HepG2 (cell line): Measurements from ENCODE around the gene MYD88. TPM values are rescaled to one million over a fixed set of nuclear protein-coding genes. Genes with fewer than 3 reads are reported as not detected.

ENCODE experiments used
- ARNT2 ChIP-seq: sonication (generic); formaldehyde crosslinking; IDR thresholded peaks from 2 replicates; pipeline ENCODE4 v1.8.0; 2022; ENCODE audit warnings: mild to moderate bottlenecking, low read depth, missing genetic modification reagents, moderate library complexity
- CBFB ChIP-seq: sonication (generic); formaldehyde crosslinking; IDR thresholded peaks from 2 replicates; pipeline ENCODE4 v1.4.0; 2020; ENCODE audit warnings: missing genetic modification reagents
- CCDC6 ChIP-seq: sonication (generic); formaldehyde crosslinking; IDR thresholded peaks from 2 replicates; pipeline ENCODE4 v1.8.1; 2022; ENCODE audit warnings: mild to moderate bottlenecking, missing genetic modification reagents, moderate library complexity
- DDIT3 ChIP-seq: sonication (generic); formaldehyde crosslinking; IDR thresholded peaks from 2 replicates; pipeline ENCODE4 v1.4.0; 2020; ENCODE audit warnings: mild to moderate bottlenecking, missing genetic modification reagents
- EED ChIP-seq: sonication (generic); formaldehyde crosslinking; IDR thresholded peaks from 2 replicates; pipeline ENCODE4 v1.5.0; 2020; ENCODE audit warnings: mild to moderate bottlenecking, missing genetic modification reagents
- ELF1 ChIP-seq: sonication (generic); formaldehyde crosslinking; IDR thresholded peaks from 2 replicates; pipeline ENCODE4 v1.4.0; 2020; ENCODE audit warnings: missing genetic modification reagents
- ELF3 ChIP-seq: IDR thresholded peaks from 2 replicates; pipeline ENCODE4 v1.6.1; 2016; ENCODE audit warnings: missing genetic modification reagents, missing compliant biosample characterization
- IKZF5 ChIP-seq: IDR thresholded peaks from 2 replicates; pipeline ENCODE4 v1.6.1; 2018; ENCODE audit warnings: missing genetic modification reagents, mild to moderate bottlenecking, missing compliant biosample characterization
- KLF15 ChIP-seq: sonication (generic); formaldehyde crosslinking; IDR thresholded peaks from 2 replicates; pipeline ENCODE4 v1.8.1; 2023; ENCODE audit warnings: borderline replicate concordance, mild to moderate bottlenecking, inconsistent platforms, missing genetic modification reagents, mixed read lengths
- KLF16 ChIP-seq, 2 experiments: sonication (generic) in 1 of 2; formaldehyde crosslinking in 1 of 2; IDR thresholded peaks; 2 replicates each; pipeline versions ENCODE4 v1.6.1 to v1.8.0; 2016 to 2023; ENCODE audit warnings: missing genetic modification reagents in 2 of 2, missing compliant biosample characterization in 1 of 2
- PRDM15 ChIP-seq: sonication (generic); formaldehyde crosslinking; IDR thresholded peaks from 2 replicates; pipeline ENCODE4 v1.4.0; 2020; ENCODE audit warnings: missing genetic modification reagents
- SSRP1 ChIP-seq: IDR thresholded peaks from 2 replicates; pipeline ENCODE4 v1.6.1; 2016; ENCODE audit warnings: control low read depth
- TERF1 ChIP-seq: sonication (generic); formaldehyde crosslinking; IDR thresholded peaks from 2 replicates; pipeline ENCODE4 v1.8.0; 2022; ENCODE audit warnings: mild to moderate bottlenecking, missing genetic modification reagents, moderate library complexity
- ZBTB26 ChIP-seq: IDR thresholded peaks from 2 replicates; pipeline ENCODE4 v1.6.1; 2016; ENCODE audit warnings: missing compliant biosample characterization, missing genetic modification reagents, borderline replicate concordance
- ZBTB49 ChIP-seq: sonication (generic); formaldehyde crosslinking; IDR thresholded peaks from 2 replicates; pipeline ENCODE4 v1.4.0; 2020; ENCODE audit warnings: missing genetic modification reagents, borderline replicate concordance
- ZFP62 ChIP-seq: sonication (generic); formaldehyde crosslinking; IDR thresholded peaks from 2 replicates; pipeline ENCODE4 v1.4.0; 2020; ENCODE audit warnings: missing genetic modification reagents
- ZNF136 ChIP-seq: sonication (generic); formaldehyde crosslinking; IDR thresholded peaks from 2 replicates; pipeline ENCODE4 v1.8.1; 2022; ENCODE audit warnings: low read depth, mild to moderate bottlenecking, moderate library complexity, missing genetic modification reagents
- ZNF557 ChIP-seq: sonication (generic); formaldehyde crosslinking; IDR thresholded peaks from 2 replicates; pipeline ENCODE4 v1.4.0; 2020; ENCODE audit warnings: missing genetic modification reagents
- ZNF709 ChIP-seq: sonication (generic); formaldehyde crosslinking; IDR thresholded peaks from 2 replicates; pipeline ENCODE4 v1.5.0; 2020; ENCODE audit warnings: mild to moderate bottlenecking, missing genetic modification reagents
- polyA plus RNA-seq, 8 experiments: library from polyadenylated mRNA; depleted of rRNA in 3 of 8; stranded (reverse) in 7 of 8; unstranded in 1 of 8; fragments of >200 nt; fragmentation: Illumina TruSeq in 4 of 8; extraction: Trizol in 4 of 8; gene quantifications; 2 replicates each; pipeline versions ENCODE4 v1.2.1 to v1.2.3, GENCODE V29; 2011 to 2016; ENCODE audit warnings: low read depth in 4 of 8, missing spikeins in 1 of 8, mixed read lengths in 1 of 8; ENCODE audit not compliant: insufficient read depth in 1 of 8
- total RNA-seq, 5 experiments: library from RNA; depleted of rRNA; stranded (reverse); fragments of >200 nt; fragmentation: Illumina TruSeq; extraction: Trizol; gene quantifications; 2 replicates each; pipeline ENCODE4 v1.2.3, GENCODE V29; 2016; ENCODE audit warnings: low read depth in 1 of 5

MYD88 gene
- total and polyA plus RNA-seq, 2 of the 13 experiments (the other 11 are each of a cell fraction or from before 2014, with no cell fraction given), result 7.6 to 32.7 TPM

GRCh38 chr3:38136777-38137614 lies 1.5 kb upstream of the MYD88 start, which contains the start of gene ACAA1 (continued):
- TF ChIP-seq PRDM15 (peak; percentile 8; the same call in 1 of the 2 replicates), ZBTB49 (no peak), ZNF709 (CRISPR knock-in tag) (peak; percentile 72), ZFP62 (CRISPR knock-in tag) (no peak), ZNF557 (CRISPR knock-in tag) (no peak), KLF16 (CRISPR knock-in tag; IDR thresholded peaks at IDR 0.05) (peak in 1 of 2 experiments; percentile 59; a peak in 2 of 4 replicates), TERF1 (CRISPR knock-in tag) (no peak; the same call in 1 of the 2 replicates), KLF15 (CRISPR knock-in tag) (no peak), ELF1 (peak; percentile 90), CCDC6 (CRISPR knock-in tag) (no peak), ARNT2 (CRISPR knock-in tag) (peak; percentile 60; the same call in 1 of the 2 replicates), IKZF5 (no peak), DDIT3 (CRISPR knock-in tag) (no peak), EED (CRISPR knock-in tag) (no peak), ZNF136 (CRISPR knock-in tag) (peak; percentile 34; the same call in 1 of the 2 replicates), SSRP1 (no peak), ELF3 (CRISPR knock-in tag) (peak; percentile 48), CBFB (CRISPR knock-in tag) (no peak), ZBTB26 (CRISPR knock-in tag) (0 out of 2 replicates have a peak, but pooled peaks have one; percentile 8)
